Gastroesophageal sphincter (tissue), 4 donors: ENCODE results near the gene SLC22A6. TPM values are rescaled to one million over a fixed set of nuclear protein-coding genes. Genes with fewer than 3 reads are reported as not detected.
A peak's percentile ranks its signal among the peaks of the same experiment; 100 is the strongest.

Experiments
- ATAC-seq: fragments of 150-250 bp; one replicate; pipeline ENCODE4 v1.9.1; 2016; ENCODE audit warnings: mild to moderate bottlenecking, moderate library complexity
- H3K27ac ChIP-seq, 4 donors: fragments of 200-600 bp; sonication (generic) in 3 of 4; 1 replicate in 3 of 4; 2 replicates in 1 of 4; pipeline ENCODE4 v1.5.1; 2016 to 2019
- H3K27me3 ChIP-seq: fragments of 200-600 bp; sonication (generic); one replicate; pipeline ENCODE4 v1.5.1; 2019
- H3K36me3 ChIP-seq, 2 donors: fragments of 200-600 bp; sonication (generic); one replicate each; pipeline ENCODE4 v1.5.1; 2019; ENCODE audit warnings: control low read depth in 1 of 2
- H3K4me1 ChIP-seq, 3 donors: fragments of 200-600 bp; sonication (generic); 1 replicate in 2 of 3; 2 replicates in 1 of 3; pipeline ENCODE4 v1.5.1; 2016 to 2019; ENCODE audit warnings: control low read depth in 2 of 3
- H3K4me3 ChIP-seq, 2 donors: fragments of 200-600 bp; sonication (generic); one replicate each; pipeline ENCODE4 v1.5.1; 2019; ENCODE audit warnings: mild to moderate bottlenecking in 1 of 2, moderate library complexity in 1 of 2
- H3K9me3 ChIP-seq, 3 donors: fragments of 200-600 bp; sonication (generic); one replicate each; pipeline ENCODE4 v1.5.1; 2017 to 2019; ENCODE audit warnings: control low read depth in 2 of 3
- CTCF ChIP-seq, 4 experiments: fragments of 200-600 bp in 2 of 4; fragments of 450-650 bp in 2 of 4; sonication (generic) in 1 of 4; IDR thresholded peaks; one replicate each; pipeline ENCODE4 v1.5.1; 2017 to 2019; ENCODE audit warnings: antibody characterized with exemption in 4 of 4, mild to moderate bottlenecking in 2 of 4, moderate library complexity in 2 of 4
- EP300 ChIP-seq: sonication (generic); formaldehyde crosslinking; IDR thresholded peaks from one replicate; pipeline ENCODE4 v1.6.1; 2017; ENCODE audit warnings: antibody characterized with exemption, mild to moderate bottlenecking
- POLR2A ChIP-seq, 2 donors: fragments of 450-650 bp; IDR thresholded peaks; one replicate each; pipeline ENCODE4 v1.6.1; 2017; ENCODE audit warnings: antibody characterized with exemption in 2 of 2, mild to moderate bottlenecking in 2 of 2, moderate library complexity in 1 of 2
- POLR2AphosphoS5 ChIP-seq: sonication (generic); formaldehyde crosslinking; IDR thresholded peaks from one replicate; pipeline ENCODE4 v1.6.1; 2017; ENCODE audit warnings: antibody characterized with exemption
- WGBS, 2 donors: methylation state at CpG; one replicate each; pipeline ENCODE4 v1.1.5; 2018; ENCODE audit warnings: low coverage in 1 of 2; 5-methylcytosine and 5-hydroxymethylcytosine counted together
- total RNA-seq, 4 donors: library from RNA; depleted of rRNA; stranded (reverse); fragments of >200 nt; gene quantifications; one replicate each; pipeline ENCODE4 v1.1.0, GENCODE V29; 2016

Gene SLC22A6
- total RNA-seq, 4 donors from 2014 or later: not detected

GRCh38 chr11:63015521-63016215, 30.9 kb upstream of the SLC22A6 start, which contains the start of gene SLC22A8:
TSS of gene SLC22A8 (minus strand) at chr11:63015841. CDS start at chr11:63014958, 883 bp downstream.
- no peaks in the 10 kb centered on the region for H3K36me3 ChIP-seq
- no peaks in the 10 kb centered on the region for H3K9me3 ChIP-seq
- WGBS, 2 donors: 14% methylated on average over 6 of the region's 18 CpGs; no CpG with 5 or more reads in 1 of the 2 donors
- ATAC-seq: no peak
- no peak within 1 kb of the TSS for H3K4me3 ChIP-seq
- peaks cover 0 to 17% (median 0%) of the 10 kb centered on the region in 3 donors for H3K4me1 ChIP-seq
- H3K27ac ChIP-seq: peak within 1 kb of the TSS in 2 of 4 donors; percentile 23 to 34
- H3K27me3 ChIP-seq: peaks cover 5% of the 10 kb centered on the region
- TF ChIP-seq POLR2AphosphoS5 (no peak), CTCF (IDR thresholded peaks at IDR 0.05) (no peak), EP300 (no peak), POLR2A (IDR thresholded peaks at IDR 0.05) (no peak)

- Histone ChIP-seq H3K9me3 (no peaks in the 10 kb centered on the region), H3K27me3 (peaks cover 5% of the 10 kb centered on the region), H3K36me3 (no peaks in the 10 kb centered on the region), H3K4me3 (no peak overlapping the region), H3K27ac (no peak overlapping the region), H3K4me1 (peaks cover 0 to 18% (median 0%) of the 10 kb centered on the region in 3 donors)
- 80 to 100% methylated on average over 2 of the region's 13 CpGs for WGBS, 2 donors
- TF ChIP-seq POLR2AphosphoS5 (no peak), EP300 (no peak), CTCF (IDR thresholded peaks at IDR 0.05) (no peak), POLR2A (IDR thresholded peaks at IDR 0.05) (no peak)
- ATAC-seq: no peak
Observed at GRCh38 chr11:63014408-63015055, 29.8 kb upstream of the SLC22A6 start.

- no peaks in the 10 kb centered on the region for H3K9me3 ChIP-seq
- peaks cover 0 to 22% (median 0%) of the 10 kb centered on the region in 3 donors for H3K4me1 ChIP-seq
- no peak for ATAC-seq
- WGBS, 2 donors: 89 to 92% methylated on average over 1 of the region's 1 CpG
- no peak overlapping the region for H3K4me3 ChIP-seq
- no peaks in the 10 kb centered on the region for H3K36me3 ChIP-seq
- TF ChIP-seq POLR2A (IDR thresholded peaks at IDR 0.05): no peak
- TF ChIP-seq CTCF (IDR thresholded peaks at IDR 0.05): no peak
- no peak for TF ChIP-seq POLR2AphosphoS5
- TF ChIP-seq EP300: no peak
- peaks cover 5% of the 10 kb centered on the region for H3K27me3 ChIP-seq
- no peak overlapping the region for H3K27ac ChIP-seq
Observed at GRCh38 chr11:63012839-63013238, 28.1 kb upstream of the SLC22A6 start.

GRCh38 chr11:63012430-63012829, 27.7 kb upstream of the SLC22A6 start:
- H3K9me3 ChIP-seq: no peaks in the 10 kb centered on the region
- WGBS, 2 donors: 55 to 92% methylated on average over 8 of the region's 11 CpGs
- H3K36me3 ChIP-seq: no peaks in the 10 kb centered on the region
- TF ChIP-seq EP300 (no peak), POLR2A (IDR thresholded peaks at IDR 0.05) (no peak), CTCF (IDR thresholded peaks at IDR 0.05) (no peak)
- H3K27me3 ChIP-seq: peaks cover 5% of the 10 kb centered on the region
- no peak overlapping the region for H3K4me3 ChIP-seq
- H3K27ac ChIP-seq: no peak overlapping the region
- peaks cover 0 to 18% (median 0%) of the 10 kb centered on the region in 3 donors for H3K4me1 ChIP-seq
- ATAC-seq: no peak
